Measurements from ENCODE around the gene ADGRA3.

The ADGRA3 gene

GRCh38 chr4:22512306-22512705, 3.6 kb downstream of the ADGRA3 start:
- Histone ChIP-seq H3K4me1 (ENCODE audit: control insufficient read depth, insufficient read depth, low read length, poor library complexity, severe bottlenecking) (peaks cover 6% of the 10 kb centered on the region), H3K36me3 (ENCODE audit: control insufficient read depth, insufficient read depth, low read length) (no peaks in the 10 kb centered on the region), H3K27ac (ENCODE audit: low read depth, low read length, severe bottlenecking) (no peak overlapping the region), H3K4me3 (ENCODE audit: extremely low read depth, insufficient read depth, low read length, poor library complexity, severe bottlenecking) (no peak overlapping the region), H3K9me3 (ENCODE audit: control insufficient read depth, low read length) (no peaks in the 10 kb centered on the region)
- WGBS, 2 experiments (ENCODE audit: insufficient coverage in 2 of 2), result 100% methylated on average over 2 of the region's 2 CpGs

- Histone ChIP-seq H3K36me3 (ENCODE audit: control insufficient read depth, insufficient read depth, low read length) (no peaks in the 10 kb centered on the region), H3K27ac (ENCODE audit: low read depth, low read length, severe bottlenecking) (no peak overlapping the region), H3K4me1 (ENCODE audit: control insufficient read depth, insufficient read depth, low read length, poor library complexity, severe bottlenecking) (peaks cover 6% of the 10 kb centered on the region), H3K9me3 (ENCODE audit: control insufficient read depth, low read length) (no peaks in the 10 kb centered on the region), H3K4me3 (ENCODE audit: extremely low read depth, insufficient read depth, low read length, poor library complexity, severe bottlenecking) (no peak overlapping the region)
- WGBS, 2 experiments (ENCODE audit: insufficient coverage in 2 of 2), result no CpG with 5 or more reads among the region's 1 CpG
These were observed 5.1 kb downstream of the ADGRA3 start for GRCh38 chr4:22510750-22511149.

- WGBS, 2 experiments (ENCODE audit: insufficient coverage in 2 of 2), result 80 to 96% methylated on average over 1 to 3 of the region's 3 CpGs
- Histone ChIP-seq H3K4me1 (ENCODE audit: control insufficient read depth, insufficient read depth, low read length, poor library complexity, severe bottlenecking) (peaks cover 10% of the 10 kb centered on the region), H3K36me3 (ENCODE audit: control insufficient read depth, insufficient read depth, low read length) (no peaks in the 10 kb centered on the region), H3K9me3 (ENCODE audit: control insufficient read depth, low read length) (no peaks in the 10 kb centered on the region), H3K4me3 (ENCODE audit: extremely low read depth, insufficient read depth, low read length, poor library complexity, severe bottlenecking) (no peak overlapping the region), H3K27ac (ENCODE audit: low read depth, low read length, severe bottlenecking) (no peak overlapping the region)
These were observed 7.5 kb downstream of the ADGRA3 start for GRCh38 chr4:22508376-22508775.

- 71 to 92% methylated on average over 1 to 3 of the region's 4 CpGs for WGBS, 2 experiments (ENCODE audit: insufficient coverage in 2 of 2)
- H3K4me3 ChIP-seq (ENCODE audit: extremely low read depth, insufficient read depth, low read length, poor library complexity, severe bottlenecking), result no peak overlapping the region
- no peaks in the 10 kb centered on the region for H3K36me3 ChIP-seq (ENCODE audit: control insufficient read depth, insufficient read depth, low read length)
- H3K27ac ChIP-seq (ENCODE audit: low read depth, low read length, severe bottlenecking), result no peak overlapping the region
- peaks cover 13% of the 10 kb centered on the region for H3K4me1 ChIP-seq (ENCODE audit: control insufficient read depth, insufficient read depth, low read length, poor library complexity, severe bottlenecking)
- H3K9me3 ChIP-seq (ENCODE audit: control insufficient read depth, low read length), result no peaks in the 10 kb centered on the region
These were observed 10.9 kb downstream of the ADGRA3 start for GRCh38 chr4:22504922-22505321.

- no peak overlapping the region for H3K27ac ChIP-seq (ENCODE audit: low read depth, low read length, severe bottlenecking)
- WGBS, 2 experiments (ENCODE audit: insufficient coverage in 2 of 2), result 76 to 84% methylated on average over 3 to 4 of the region's 5 CpGs
- no peaks in the 10 kb centered on the region for H3K9me3 ChIP-seq (ENCODE audit: control insufficient read depth, low read length)
- H3K4me1 ChIP-seq (ENCODE audit: control insufficient read depth, insufficient read depth, low read length, poor library complexity, severe bottlenecking), result peaks cover 13% of the 10 kb centered on the region
- no peak overlapping the region for H3K4me3 ChIP-seq (ENCODE audit: extremely low read depth, insufficient read depth, low read length, poor library complexity, severe bottlenecking)
- H3K36me3 ChIP-seq (ENCODE audit: control insufficient read depth, insufficient read depth, low read length), result no peaks in the 10 kb centered on the region
These were observed 11.4 kb downstream of the ADGRA3 start for GRCh38 chr4:22504447-22504846.

- WGBS, 2 experiments (ENCODE audit: insufficient coverage in 2 of 2), result 100% methylated on average over 3 of the region's 3 CpGs; no CpG with 5 or more reads in 1 of the 2 experiments
These were observed 12.7 kb downstream of the ADGRA3 start for GRCh38 chr4:22502895-22503814.

GRCh38 chr4:22501715-22502095, 14.2 kb downstream of the ADGRA3 start:
- WGBS, 2 experiments (ENCODE audit: insufficient coverage in 2 of 2), result 94 to 100% methylated on average over 1 to 2 of the region's 3 CpGs
- Histone ChIP-seq H3K27ac (ENCODE audit: low read depth, low read length, severe bottlenecking) (no peak overlapping the region), H3K4me3 (ENCODE audit: extremely low read depth, insufficient read depth, low read length, poor library complexity, severe bottlenecking) (no peak overlapping the region), H3K36me3 (ENCODE audit: control insufficient read depth, insufficient read depth, low read length) (no peaks in the 10 kb centered on the region), H3K9me3 (ENCODE audit: control insufficient read depth, low read length) (no peaks in the 10 kb centered on the region), H3K4me1 (ENCODE audit: control insufficient read depth, insufficient read depth, low read length, poor library complexity, severe bottlenecking) (peaks cover 13% of the 10 kb centered on the region)

More at GRCh38 chr4:22502895-22503814, 12.7 kb downstream of the ADGRA3 start:
- Histone ChIP-seq H3K9me3 (ENCODE audit: control insufficient read depth, low read length) (no peaks in the 10 kb centered on the region), H3K4me3 (ENCODE audit: extremely low read depth, insufficient read depth, low read length, poor library complexity, severe bottlenecking) (no peak overlapping the region), H3K4me1 (ENCODE audit: control insufficient read depth, insufficient read depth, low read length, poor library complexity, severe bottlenecking) (peaks cover 13% of the 10 kb centered on the region), H3K27ac (ENCODE audit: low read depth, low read length, severe bottlenecking) (no peak overlapping the region), H3K36me3 (ENCODE audit: control insufficient read depth, insufficient read depth, low read length) (no peaks in the 10 kb centered on the region)

GRCh38 chr4:22500831-22501714, 14.8 kb downstream of the ADGRA3 start:
- peaks cover 16% of the 10 kb centered on the region for H3K4me1 ChIP-seq (ENCODE audit: control insufficient read depth, insufficient read depth, low read length, poor library complexity, severe bottlenecking)
- no peak overlapping the region for H3K27ac ChIP-seq (ENCODE audit: low read depth, low read length, severe bottlenecking)
- no peak overlapping the region for H3K4me3 ChIP-seq (ENCODE audit: extremely low read depth, insufficient read depth, low read length, poor library complexity, severe bottlenecking)
- H3K36me3 ChIP-seq (ENCODE audit: control insufficient read depth, insufficient read depth, low read length), result no peaks in the 10 kb centered on the region
- WGBS, 2 experiments (ENCODE audit: insufficient coverage in 2 of 2), result 76 to 91% methylated on average over 4 to 6 of the region's 6 CpGs
- H3K9me3 ChIP-seq (ENCODE audit: control insufficient read depth, low read length), result no peaks in the 10 kb centered on the region

GRCh38 chr4:22500128-22500611, 15.7 kb downstream of the ADGRA3 start:
- Histone ChIP-seq H3K27ac (ENCODE audit: low read depth, low read length, severe bottlenecking) (no peak overlapping the region), H3K36me3 (ENCODE audit: control insufficient read depth, insufficient read depth, low read length) (no peaks in the 10 kb centered on the region), H3K4me1 (ENCODE audit: control insufficient read depth, insufficient read depth, low read length, poor library complexity, severe bottlenecking) (peaks cover 16% of the 10 kb centered on the region), H3K9me3 (ENCODE audit: control insufficient read depth, low read length) (no peaks in the 10 kb centered on the region), H3K4me3 (ENCODE audit: extremely low read depth, insufficient read depth, low read length, poor library complexity, severe bottlenecking) (no peak overlapping the region)
- 80 to 93% methylated on average over 5 of the region's 8 CpGs for whole genome bisulfite sequencing, 2 experiments (ENCODE audit: insufficient coverage in 2 of 2)

- WGBS, 2 experiments (ENCODE audit: insufficient coverage in 2 of 2), result 0 to 100% methylated on average over 1 to 2 of the region's 6 CpGs
- Histone ChIP-seq H3K36me3 (ENCODE audit: control insufficient read depth, insufficient read depth, low read length) (no peaks in the 10 kb centered on the region), H3K4me3 (ENCODE audit: extremely low read depth, insufficient read depth, low read length, poor library complexity, severe bottlenecking) (no peak overlapping the region), H3K9me3 (ENCODE audit: control insufficient read depth, low read length) (no peaks in the 10 kb centered on the region), H3K4me1 (ENCODE audit: control insufficient read depth, insufficient read depth, low read length, poor library complexity, severe bottlenecking) (peaks cover 12% of the 10 kb centered on the region), H3K27ac (ENCODE audit: low read depth, low read length, severe bottlenecking) (no peak overlapping the region)
These were observed 17.0 kb downstream of the ADGRA3 start for GRCh38 chr4:22498866-22499265.
